OCI-LY7 (cell line): ENCODE measurements around the gene CRYBG3. TPM values are rescaled to one million over a fixed set of nuclear protein-coding genes. Genes with fewer than 3 reads are reported as not detected.

ENCODE experiments used
- BruUV-seq: library from RNA; stranded (reverse); fragments of 400-500 nt; replicated peaks from 2 replicates; lab custom pipeline; 2021; lab: Mats Ljungman, UMichigan
- CTCF ChIA-PET: fragments of 300-600 bp; sonication (Branson Sonifier 250); formaldehyde crosslinking; loops from one replicate; lab custom pipeline; 2022; ENCODE audit warnings: antibody characterized with exemption; ENCODE audit not compliant: unreplicated experiment; lab: Charles Lee
- POLR2A ChIA-PET: fragments of 300-600 bp; sonication (Branson Sonifier 250); formaldehyde crosslinking; loops from one replicate; lab custom pipeline; 2022; ENCODE audit warnings: antibody characterized with exemption; lab: Charles Lee
- DNase-seq: peaks from one replicate; pipeline ENCODE4 v3.0.0-alpha.2; 2015; ENCODE audit warnings: low spot score
- H2AFZ ChIP-seq: fragments of 200-600 bp; sonication (generic), shearing (Covaris generic); 2 replicates; pipeline ENCODE4 v1.6.1; 2014; ENCODE audit warnings: mild to moderate bottlenecking, antibody characterized with exemption, low read length, moderate library complexity
- H3K27ac ChIP-seq: fragments of 200-600 bp; sonication (generic); 2 replicates; pipeline ENCODE4 v1.5.1; 2014; ENCODE audit warnings: mixed run types, low read depth, mild to moderate bottlenecking, moderate library complexity, low read length, inconsistent platforms; ENCODE audit not compliant: poor library complexity, severe bottlenecking
- H3K36me3 ChIP-seq: fragments of 200-600 bp; sonication (generic); 2 replicates; pipeline ENCODE4 v1.6.1; 2014; ENCODE audit warnings: mild to moderate bottlenecking, antibody characterized with exemption, low read length, moderate library complexity, mixed read lengths; ENCODE audit not compliant: insufficient read depth
- H3K4me1 ChIP-seq: fragments of 200-600 bp; sonication (generic); 2 replicates; pipeline ENCODE4 v1.5.1; 2014; ENCODE audit warnings: mild to moderate bottlenecking, low read length; ENCODE audit not compliant: insufficient read depth, poor library complexity, severe bottlenecking
- H3K4me2 ChIP-seq: fragments of 200-600 bp; sonication (generic); 2 replicates; pipeline ENCODE4 v1.6.1; 2014; ENCODE audit warnings: mild to moderate bottlenecking, low read length
- H3K4me3 ChIP-seq: fragments of 200-600 bp; sonication (generic); 2 replicates; pipeline ENCODE4 v1.5.1; 2014; ENCODE audit warnings: mild to moderate bottlenecking, low read depth, low read length; ENCODE audit not compliant: poor library complexity, severe bottlenecking
- H3K79me2 ChIP-seq: fragments of 200-600 bp; sonication (generic); 2 replicates; pipeline ENCODE4 v1.6.1; 2016; ENCODE audit warnings: low read depth, mild to moderate bottlenecking, low read length, moderate library complexity, mixed read lengths; ENCODE audit not compliant: insufficient read depth
- H3K9me2 ChIP-seq: fragments of 200-600 bp; sonication (generic); 2 replicates; pipeline ENCODE4 v1.6.1; 2016; ENCODE audit warnings: mild to moderate bottlenecking, low read length, mixed read lengths; ENCODE audit not compliant: insufficient read depth
- H3K9me3 ChIP-seq: fragments of 200-600 bp; sonication (generic); 2 replicates; pipeline ENCODE4 v1.6.1; 2014; ENCODE audit warnings: mild to moderate bottlenecking, mixed run types, low read length, mixed read lengths
- H4K20me1 ChIP-seq: fragments of 200-600 bp; sonication (generic); 2 replicates; pipeline ENCODE4 v1.6.1; 2014; ENCODE audit warnings: mild to moderate bottlenecking, antibody characterized with exemption, low read length, moderate library complexity, mixed read lengths; ENCODE audit not compliant: insufficient read depth
- EZH2phosphoT487 ChIP-seq: fragments of 200-600 bp; sonication (generic); IDR thresholded peaks from 2 replicates; pipeline ENCODE4 v1.6.1; 2018; ENCODE audit warnings: low read depth, borderline replicate concordance, mild to moderate bottlenecking, mixed run types, antibody characterized with exemption, low read length, moderate library complexity, mixed read lengths
- intact Hi-C: fragments of 100-400 bp; cut with micrococcal nuclease; formaldehyde crosslinking; loops from one replicate; pipeline ENCODE4 v1.10.0; 2022; ENCODE audit not compliant: unreplicated experiment
- total RNA-seq, 2 experiments: library from RNA; depleted of rRNA in 1 of 2; stranded (reverse); fragments of >200 nt in 1 of 2; shearing (Covaris generic) in 1 of 2; gene quantifications; 2 replicates each; pipeline ENCODE4 v1.2.3, GENCODE V29; 2014 to 2022
- TF ChIP-seq, protein P1 (sequence below): fragments of 200-600 bp; sonication (generic); conservative IDR thresholded peaks from 2 replicates; pipeline ENCODE4 v1.5.1; 2014; ENCODE audit warnings: mild to moderate bottlenecking, antibody characterized with exemption, low read length, moderate library complexity, mixed read lengths

CRYBG3 gene
- total RNA-seq, 2 experiments from 2014 or later = 0.22 to 0.46 TPM

DNA sequence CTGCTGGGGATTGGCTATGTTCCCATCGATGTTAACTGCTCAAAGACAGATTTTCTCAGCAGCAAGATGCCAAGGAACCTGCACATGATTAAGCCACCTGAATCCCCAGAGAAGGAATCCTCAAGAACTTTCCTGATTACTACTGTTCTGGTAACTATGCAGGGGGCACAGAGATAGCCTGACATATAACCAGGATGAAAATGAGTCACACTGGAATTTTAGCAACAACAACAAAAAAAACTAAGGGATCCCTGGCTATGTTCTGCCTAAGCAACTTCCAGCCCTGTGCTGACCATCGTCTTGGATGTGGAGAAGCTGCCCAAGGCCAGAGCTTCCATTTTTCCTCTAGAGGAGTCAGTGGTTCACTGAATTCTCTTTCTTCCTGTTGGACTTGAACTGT is 136.6 kb downstream of the CRYBG3 start:
- Histone ChIP-seq H3K4me2 (no peak overlapping the region), H3K9me3 (no peaks in the 10 kb centered on the region), H3K27ac (no peak overlapping the region), H2AFZ (no peak overlapping the region), H3K79me2 (0 out of 2 replicates have a peak, but pooled peaks cover 3% of the 10 kb centered on the region), H4K20me1 (no peaks in the 10 kb centered on the region), H3K4me3 (no peak overlapping the region), H3K4me1 (no peaks in the 10 kb centered on the region), H3K9me2 (no peaks in the 10 kb centered on the region), H3K36me3 (peaks cover 92% of the 10 kb centered on the region)
- intact Hi-C loops = no loop called here
- DNase-seq = no peak
- POLR2A ChIA-PET = interaction anchor here (1.2 kb wide), 1 partner anchor 187 kb away, joined by 8 read pairs; no protein-coding TSS in a partner anchor
- CTCF ChIA-PET = no interaction called here
- BruUV-seq = no TSS peak
- no peak for TF ChIP-seq EZH2phosphoT487
- TF ChIP-seq, protein P1, sequence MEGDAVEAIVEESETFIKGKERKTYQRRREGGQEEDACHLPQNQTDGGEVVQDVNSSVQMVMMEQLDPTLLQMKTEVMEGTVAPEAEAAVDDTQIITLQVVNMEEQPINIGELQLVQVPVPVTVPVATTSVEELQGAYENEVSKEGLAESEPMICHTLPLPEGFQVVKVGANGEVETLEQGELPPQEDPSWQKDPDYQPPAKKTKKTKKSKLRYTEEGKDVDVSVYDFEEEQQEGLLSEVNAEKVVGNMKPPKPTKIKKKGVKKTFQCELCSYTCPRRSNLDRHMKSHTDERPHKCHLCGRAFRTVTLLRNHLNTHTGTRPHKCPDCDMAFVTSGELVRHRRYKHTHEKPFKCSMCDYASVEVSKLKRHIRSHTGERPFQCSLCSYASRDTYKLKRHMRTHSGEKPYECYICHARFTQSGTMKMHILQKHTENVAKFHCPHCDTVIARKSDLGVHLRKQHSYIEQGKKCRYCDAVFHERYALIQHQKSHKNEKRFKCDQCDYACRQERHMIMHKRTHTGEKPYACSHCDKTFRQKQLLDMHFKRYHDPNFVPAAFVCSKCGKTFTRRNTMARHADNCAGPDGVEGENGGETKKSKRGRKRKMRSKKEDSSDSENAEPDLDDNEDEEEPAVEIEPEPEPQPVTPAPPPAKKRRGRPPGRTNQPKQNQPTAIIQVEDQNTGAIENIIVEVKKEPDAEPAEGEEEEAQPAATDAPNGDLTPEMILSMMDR = no peak

DNA sequence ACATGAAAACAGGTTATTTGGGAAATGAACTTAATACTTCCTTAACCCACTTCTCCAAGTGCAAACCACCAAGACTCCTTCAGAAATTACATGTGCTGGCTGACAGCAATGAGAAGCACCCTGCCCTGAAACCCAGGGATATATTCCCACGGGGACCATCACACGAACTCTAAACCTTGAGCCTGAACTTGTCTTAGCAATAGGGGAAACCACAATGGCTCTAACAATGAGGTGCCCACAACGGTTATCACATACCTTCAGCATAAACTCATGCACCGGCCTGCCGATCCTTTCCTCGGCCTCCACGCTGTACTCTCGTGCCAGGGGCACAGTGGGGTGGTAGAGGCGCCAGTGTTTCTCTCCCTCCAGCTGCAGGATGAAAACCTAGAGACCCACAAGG is 137.0 kb downstream of the CRYBG3 start:
- no TSS peak for BruUV-seq
- H3K36me3 ChIP-seq = peaks cover 92% of the 10 kb centered on the region
- peaks cover 7% of the 10 kb centered on the region; the same call in 1 of the 2 replicates for H3K79me2 ChIP-seq

GRCh38 chr3:97959872-97960271 is 138.1 kb downstream of the CRYBG3 start:
- no peaks in the 10 kb centered on the region for H3K4me1 ChIP-seq
- H3K27ac ChIP-seq = no peak overlapping the region
- H3K36me3 ChIP-seq = peaks cover 87% of the 10 kb centered on the region
- intact Hi-C loops = no loop called here
- peaks cover 10% of the 10 kb centered on the region; the same call in 1 of the 2 replicates for H3K79me2 ChIP-seq
- TF ChIP-seq, protein P1 = no peak
- TF ChIP-seq EZH2phosphoT487 = no peak
- H3K9me2 ChIP-seq = no peaks in the 10 kb centered on the region
- POLR2A ChIA-PET = interaction anchor here (1.2 kb wide), 1 partner anchor 189 kb away, joined by 8 read pairs; no protein-coding TSS in a partner anchor
- no peak overlapping the region for H2AFZ ChIP-seq
- H3K9me3 ChIP-seq = no peaks in the 10 kb centered on the region
- DNase-seq = no peak
- no peaks in the 10 kb centered on the region for H4K20me1 ChIP-seq
- no peak overlapping the region for H3K4me2 ChIP-seq
- H3K4me3 ChIP-seq = no peak overlapping the region
- CTCF ChIA-PET = no interaction called here
- BruUV-seq = no TSS peak

More for the DNA sequence above, 137.0 kb downstream of the CRYBG3 start:
- intact Hi-C loops = no loop called here
- TF ChIP-seq EZH2phosphoT487 = no peak
- TF ChIP-seq, protein P1 = no peak
- CTCF ChIA-PET = no interaction called here
- POLR2A ChIA-PET = interaction anchor here (1.2 kb wide), 1 partner anchor 188 kb away, joined by 8 read pairs; no protein-coding TSS in a partner anchor
- no peak overlapping the region for H3K4me2 ChIP-seq
- no peak overlapping the region for H3K27ac ChIP-seq
- no peaks in the 10 kb centered on the region for H3K9me2 ChIP-seq
- no peaks in the 10 kb centered on the region for H3K9me3 ChIP-seq
- no peaks in the 10 kb centered on the region for H4K20me1 ChIP-seq
- DNase-seq = no peak
- H2AFZ ChIP-seq = no peak overlapping the region
- H3K4me1 ChIP-seq = no peaks in the 10 kb centered on the region
- no peak overlapping the region for H3K4me3 ChIP-seq
